Cardiac fibroblast (primary cell): ENCODE data around the gene TBX1.

Experiments
- DNase-seq, 2 donors: peaks; one replicate each; pipeline versions ENCODE4 v3.0.0 to v3.0.0-alpha.2; 2010; ENCODE audit warnings: low read depth in 2 of 2
- H3K4me3 ChIP-seq, 2 donors: replicated peaks in 1 of 2; 1 replicate in 1 of 2; 2 replicates in 1 of 2; pipeline ENCODE4 v1.5.1; 2011; ENCODE audit warnings: low read depth in 2 of 2, low read length in 2 of 2, mild to moderate bottlenecking in 2 of 2, moderate library complexity in 1 of 2
- CTCF ChIP-seq: IDR thresholded peaks from one replicate; pipeline ENCODE4 v1.5.1; 2011; ENCODE audit warnings: low read depth, mild to moderate bottlenecking, low read length, inconsistent platforms

TBX1 gene

GRCh38 chr22:19743651-19744050 is 16.9 kb upstream of the TBX1 start:
- no peak for DNase-seq
- H3K4me3 ChIP-seq: no peak overlapping the region
- TF ChIP-seq CTCF: no peak

- TF ChIP-seq CTCF: no peak
- DNase-seq: no peak
- no peak overlapping the region for H3K4me3 ChIP-seq
Observed at GRCh38 chr22:19744350-19745006, 16.1 kb upstream of the TBX1 start.

- no peak for DNase-seq
- TF ChIP-seq CTCF: no peak
- no peak overlapping the region for H3K4me3 ChIP-seq
Observed at GRCh38 chr22:19745155-19746101, 15.2 kb upstream of the TBX1 start.

GRCh38 chr22:19746726-19747125 is 13.9 kb upstream of the TBX1 start:
- H3K4me3 ChIP-seq: no peak overlapping the region
- no peak for TF ChIP-seq CTCF
- no peak for DNase-seq

- no peak for TF ChIP-seq CTCF
- DNase-seq: no peak
- no peak overlapping the region for H3K4me3 ChIP-seq
Observed at GRCh38 chr22:19747551-19747950, 13.0 kb upstream of the TBX1 start.

GRCh38 chr22:19748139-19748538 is 12.4 kb upstream of the TBX1 start:
- no peak overlapping the region for H3K4me3 ChIP-seq
- TF ChIP-seq CTCF: no peak
- no peak for DNase-seq
